Kidney epithelial cell (primary cell): Measurements from ENCODE around the gene AUH. TPM values are rescaled to one million over a fixed set of nuclear protein-coding genes. Genes with fewer than 3 reads are reported as not detected.

Experiments
- DNase-seq: peaks from one replicate; pipeline ENCODE4 v3.0.0-alpha.2; 2010; ENCODE audit warnings: low read depth
- H3K27me3 ChIP-seq: 2 replicates; pipeline ENCODE4 v1.6.0; 2011; ENCODE audit warnings: low read length; ENCODE audit not compliant: control insufficient read depth, insufficient read depth
- H3K36me3 ChIP-seq: 2 replicates; pipeline ENCODE4 v1.5.1; 2011; ENCODE audit warnings: low read length; ENCODE audit not compliant: control insufficient read depth, insufficient read depth
- H3K4me3 ChIP-seq: 2 replicates; pipeline ENCODE4 v1.5.1; 2011; ENCODE audit warnings: low read depth, mild to moderate bottlenecking, control low read depth, low read length
- total RNA-seq: library from RNA; depleted of rRNA; stranded (reverse); fragments of >200 nt; gene quantifications from 2 replicates; pipeline ENCODE4 v1.2.3, GENCODE V29; 2015
- TF ChIP-seq, protein P1 (sequence below): IDR thresholded peaks from 2 replicates; pipeline ENCODE4 v1.5.1; 2011; ENCODE audit warnings: mild to moderate bottlenecking, moderate library complexity, low read length, control low read depth, inconsistent platforms; ENCODE audit not compliant: insufficient read depth, poor library complexity, severe bottlenecking

Gene AUH
- total RNA-seq, 1 donor from 2014 or later = 11.3 TPM

DNA sequence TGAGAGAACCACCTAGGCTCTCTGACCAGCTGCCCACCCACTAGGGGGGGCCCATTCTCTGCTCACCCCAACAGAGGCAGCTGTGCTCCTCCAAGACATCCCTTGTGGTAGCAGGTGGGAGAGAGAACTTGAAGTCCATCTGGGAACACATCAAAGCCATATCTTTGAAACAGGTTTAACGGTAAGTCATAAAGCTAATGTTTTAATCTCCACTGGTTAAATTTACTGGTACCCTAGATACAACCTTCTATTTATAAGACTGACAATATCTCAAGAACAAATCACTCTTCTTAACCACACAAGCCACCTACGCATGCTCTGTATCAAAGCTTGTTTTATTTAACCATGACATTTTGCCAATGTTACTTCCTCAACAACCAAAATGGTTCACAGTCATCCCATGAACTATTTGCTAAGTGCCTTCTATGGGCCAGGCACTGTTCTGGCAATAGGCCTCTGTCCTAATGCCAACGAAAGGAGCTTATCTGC is 20.4 kb downstream of the AUH start:
- TF ChIP-seq, protein P1, sequence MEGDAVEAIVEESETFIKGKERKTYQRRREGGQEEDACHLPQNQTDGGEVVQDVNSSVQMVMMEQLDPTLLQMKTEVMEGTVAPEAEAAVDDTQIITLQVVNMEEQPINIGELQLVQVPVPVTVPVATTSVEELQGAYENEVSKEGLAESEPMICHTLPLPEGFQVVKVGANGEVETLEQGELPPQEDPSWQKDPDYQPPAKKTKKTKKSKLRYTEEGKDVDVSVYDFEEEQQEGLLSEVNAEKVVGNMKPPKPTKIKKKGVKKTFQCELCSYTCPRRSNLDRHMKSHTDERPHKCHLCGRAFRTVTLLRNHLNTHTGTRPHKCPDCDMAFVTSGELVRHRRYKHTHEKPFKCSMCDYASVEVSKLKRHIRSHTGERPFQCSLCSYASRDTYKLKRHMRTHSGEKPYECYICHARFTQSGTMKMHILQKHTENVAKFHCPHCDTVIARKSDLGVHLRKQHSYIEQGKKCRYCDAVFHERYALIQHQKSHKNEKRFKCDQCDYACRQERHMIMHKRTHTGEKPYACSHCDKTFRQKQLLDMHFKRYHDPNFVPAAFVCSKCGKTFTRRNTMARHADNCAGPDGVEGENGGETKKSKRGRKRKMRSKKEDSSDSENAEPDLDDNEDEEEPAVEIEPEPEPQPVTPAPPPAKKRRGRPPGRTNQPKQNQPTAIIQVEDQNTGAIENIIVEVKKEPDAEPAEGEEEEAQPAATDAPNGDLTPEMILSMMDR = no peak
- Histone ChIP-seq H3K36me3 (peaks cover 2% of the 10 kb centered on the region), H3K27me3 (no peaks in the 10 kb centered on the region), H3K4me3 (no peak overlapping the region)
- DNase-seq = no peak

DNA sequence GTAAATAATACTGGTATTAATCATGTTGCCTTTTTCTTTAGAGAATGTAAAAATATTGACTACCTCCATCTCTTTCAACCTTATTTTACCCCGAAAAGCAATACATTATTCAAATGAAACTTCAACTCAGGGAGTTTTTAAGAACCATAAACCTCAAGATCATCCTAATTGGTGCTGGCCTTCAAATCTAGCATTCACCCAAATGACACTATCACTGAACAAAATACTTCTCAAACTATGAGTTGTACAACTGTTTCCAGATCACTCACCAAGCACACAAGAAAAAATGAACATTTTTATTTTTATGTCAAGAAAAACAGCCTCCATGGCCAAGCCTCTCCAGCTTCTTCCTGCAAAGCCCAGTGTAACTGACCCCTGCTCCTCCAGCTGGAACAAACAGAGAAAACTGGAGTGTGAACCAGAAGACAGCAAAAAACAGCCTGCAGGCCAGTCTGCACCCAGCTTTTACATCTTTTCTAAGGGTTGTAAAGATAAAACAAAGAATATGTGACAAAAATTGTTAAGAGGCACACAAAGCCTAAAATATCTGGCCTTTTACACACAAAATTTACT is 21.2 kb downstream of the AUH start:
- Histone ChIP-seq H3K36me3 (peaks cover 2% of the 10 kb centered on the region), H3K27me3 (no peaks in the 10 kb centered on the region), H3K4me3 (no peak overlapping the region)
- TF ChIP-seq, protein P1 = no peak
- no peak for DNase-seq

DNA sequence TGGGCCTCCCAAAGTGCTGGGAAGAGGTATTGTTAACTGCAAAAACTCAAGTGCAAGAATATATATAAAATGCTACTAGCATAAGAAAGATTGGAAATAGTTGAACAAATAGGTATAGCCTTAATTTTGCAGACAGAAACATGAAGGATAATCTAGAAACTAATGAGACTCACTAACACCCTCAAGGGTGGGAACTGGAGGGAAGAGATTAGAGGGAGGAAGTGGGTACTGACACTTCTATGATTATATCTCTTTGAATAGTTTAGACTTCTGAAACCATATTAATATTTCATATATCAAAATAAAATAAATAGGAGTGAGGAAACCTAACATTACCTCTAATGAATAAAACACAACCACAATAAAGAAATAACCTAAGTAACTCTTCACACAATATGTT is 23.0 kb downstream of the AUH start:
- Histone ChIP-seq H3K4me3 (no peak overlapping the region), H3K27me3 (no peaks in the 10 kb centered on the region), H3K36me3 (peaks cover 2% of the 10 kb centered on the region)
- TF ChIP-seq, protein P1 = no peak
- no peak for DNase-seq

DNA sequence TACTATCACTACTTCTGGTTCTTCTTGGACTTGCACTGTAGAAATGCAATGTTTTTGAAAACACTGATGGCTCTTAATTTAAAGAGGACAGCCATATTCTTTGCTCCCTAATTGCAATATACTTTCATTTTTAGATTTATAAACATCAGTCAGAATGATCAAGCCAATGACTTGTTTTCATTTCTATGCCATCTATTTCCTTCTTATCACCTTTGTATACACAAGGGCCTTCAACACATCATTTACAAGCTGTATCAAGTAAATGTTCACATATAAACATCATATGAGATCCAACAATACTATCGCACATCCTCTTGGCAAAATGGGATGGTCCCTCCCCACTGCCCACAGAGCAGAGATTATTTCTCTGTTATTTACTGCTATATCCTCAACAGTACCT is 24.9 kb downstream of the AUH start:
- H3K27me3 ChIP-seq = no peaks in the 10 kb centered on the region
- H3K4me3 ChIP-seq = no peak overlapping the region
- DNase-seq = no peak
- H3K36me3 ChIP-seq = no peaks in the 10 kb centered on the region
- TF ChIP-seq, protein P1 = no peak

DNA sequence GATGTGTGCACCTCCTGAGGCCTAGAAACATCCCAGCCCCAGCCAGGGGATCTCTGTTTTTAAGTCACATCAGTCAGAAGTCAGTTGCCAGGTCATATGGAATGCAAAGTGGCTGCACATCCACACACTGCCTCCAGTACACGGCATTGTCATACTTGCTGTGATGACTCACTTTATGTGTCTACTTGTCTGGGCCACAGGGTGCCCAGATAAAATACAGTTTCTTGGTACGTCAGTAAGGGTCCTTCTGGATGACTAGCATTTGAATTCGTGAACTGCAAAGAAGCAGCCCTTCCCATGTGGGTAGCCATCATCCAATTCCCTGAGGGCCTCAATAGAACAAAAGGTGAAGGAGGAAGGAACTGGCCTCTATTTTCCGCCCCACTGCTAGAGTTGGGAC is 27.7 kb downstream of the AUH start:
- no peak overlapping the region for H3K4me3 ChIP-seq
- no peaks in the 10 kb centered on the region for H3K27me3 ChIP-seq
- no peak for DNase-seq
- TF ChIP-seq, protein P1 = no peak
- no peaks in the 10 kb centered on the region for H3K36me3 ChIP-seq

DNA sequence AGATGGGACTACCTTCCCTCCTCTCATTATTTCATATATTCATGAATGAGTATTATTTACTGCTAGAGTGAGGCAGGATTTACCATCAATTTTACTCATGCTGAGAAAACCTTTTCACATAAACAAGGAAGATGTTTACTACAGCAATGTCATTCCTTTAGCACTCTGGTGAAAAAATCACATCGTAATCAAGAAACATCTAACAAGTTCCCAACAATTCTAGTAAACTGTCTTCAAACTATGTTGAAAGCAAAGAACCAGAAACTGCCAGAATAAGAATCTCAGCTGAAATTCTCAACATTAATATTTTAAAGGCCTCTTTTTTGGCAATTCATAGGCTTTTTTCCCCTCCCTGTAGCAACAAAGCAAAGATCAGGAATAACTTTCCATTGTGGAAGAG is 28.2 kb downstream of the AUH start:
- Histone ChIP-seq H3K36me3 (no peaks in the 10 kb centered on the region), H3K4me3 (no peak overlapping the region), H3K27me3 (no peaks in the 10 kb centered on the region)
- DNase-seq = no peak
- TF ChIP-seq, protein P1 = no peak
